Hepatic stellate cell (primary cell): Measurements from ENCODE around the gene CEP43.

Experiments
- DNase-seq: peaks from one replicate; pipeline ENCODE4 v3.0.0; 2011; ENCODE audit warnings: low spot score

The CEP43 gene

GRCh38 chr6:167013067-167013466 is 13.9 kb downstream of the CEP43 start:
- DNase-seq: no peak

DNA sequence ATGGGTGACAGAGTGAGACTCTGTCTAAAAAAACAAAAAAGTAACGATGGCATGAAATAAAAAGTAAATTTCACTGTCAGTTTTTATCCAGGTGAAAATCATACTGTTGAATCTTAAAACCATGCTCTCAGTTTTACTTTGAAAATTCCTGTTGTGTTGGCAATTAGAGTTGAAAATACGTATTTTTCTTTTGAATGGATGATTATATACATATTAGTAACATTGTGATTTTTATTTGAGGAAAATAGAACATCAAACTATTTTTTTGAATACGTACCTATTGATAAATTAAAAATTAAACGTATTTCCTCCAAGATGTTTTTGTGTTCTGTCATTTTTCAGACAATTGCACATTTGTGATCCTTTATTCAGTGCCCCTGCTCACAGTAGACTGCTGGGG is 14.7 kb downstream of the CEP43 start:
- no peak for DNase-seq

DNA sequence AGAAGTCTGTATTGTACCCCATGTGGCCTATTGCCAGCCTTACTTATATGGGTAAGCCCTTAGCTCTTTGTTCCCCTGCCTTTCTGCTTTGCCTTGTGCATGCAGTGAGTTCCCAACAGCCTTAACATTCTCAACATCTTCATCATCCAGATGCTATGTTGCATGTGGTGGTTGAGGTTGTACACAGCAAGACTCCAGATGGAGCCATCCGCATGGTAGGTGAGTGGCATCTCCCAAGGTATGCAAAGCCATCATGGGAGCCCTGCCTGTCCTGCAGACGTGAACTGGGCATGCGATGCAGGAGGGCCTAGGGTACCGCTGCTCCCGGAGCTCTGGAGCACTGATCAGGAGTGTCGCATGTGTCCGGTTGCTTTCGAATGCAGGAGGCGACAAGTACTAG is 16.1 kb downstream of the CEP43 start:
- DNase-seq: no peak

DNA sequence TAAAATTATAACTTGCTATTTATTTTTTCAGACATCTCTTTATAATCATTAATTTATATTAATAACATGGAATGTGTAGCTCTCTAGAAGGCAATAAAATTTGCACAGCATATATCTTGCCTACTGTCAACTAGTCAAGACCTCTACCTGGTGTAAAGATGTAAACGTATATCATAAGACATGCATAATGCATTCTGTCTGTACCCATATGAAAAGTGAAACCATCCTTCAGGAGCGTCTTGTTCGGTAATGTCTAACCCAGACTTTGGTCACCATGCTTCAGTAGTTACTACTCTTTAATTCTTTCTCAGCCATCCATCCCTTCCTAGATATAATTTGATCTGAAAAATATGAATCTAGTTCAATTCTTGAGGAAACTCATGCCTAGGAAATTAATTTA is 21.0 kb downstream of the CEP43 start:
- DNase-seq: no peak

- DNase-seq: no peak
These were observed 28.1 kb downstream of the CEP43 start for GRCh38 chr6:167027308-167027707.

DNA sequence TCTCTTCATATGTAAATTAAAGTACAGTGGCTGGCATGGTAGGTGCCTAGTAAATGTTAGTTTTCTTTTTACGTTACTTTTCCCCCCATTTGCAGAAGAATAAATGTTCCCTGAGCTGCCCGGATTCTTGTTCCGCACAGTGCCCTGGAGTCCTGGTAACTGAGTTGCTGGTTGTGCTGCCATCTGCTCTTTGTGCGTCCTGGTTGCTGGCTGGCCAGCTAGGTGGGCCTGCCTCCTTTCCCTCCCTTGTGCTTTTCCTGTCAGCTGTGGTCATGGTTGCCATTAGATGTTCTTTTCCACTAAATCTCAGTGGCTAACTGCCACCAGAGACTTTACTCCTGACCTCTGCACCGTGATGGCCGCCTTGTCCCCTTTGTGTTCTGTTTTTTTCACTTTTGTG is 28.6 kb downstream of the CEP43 start:
- no peak for DNase-seq

DNA sequence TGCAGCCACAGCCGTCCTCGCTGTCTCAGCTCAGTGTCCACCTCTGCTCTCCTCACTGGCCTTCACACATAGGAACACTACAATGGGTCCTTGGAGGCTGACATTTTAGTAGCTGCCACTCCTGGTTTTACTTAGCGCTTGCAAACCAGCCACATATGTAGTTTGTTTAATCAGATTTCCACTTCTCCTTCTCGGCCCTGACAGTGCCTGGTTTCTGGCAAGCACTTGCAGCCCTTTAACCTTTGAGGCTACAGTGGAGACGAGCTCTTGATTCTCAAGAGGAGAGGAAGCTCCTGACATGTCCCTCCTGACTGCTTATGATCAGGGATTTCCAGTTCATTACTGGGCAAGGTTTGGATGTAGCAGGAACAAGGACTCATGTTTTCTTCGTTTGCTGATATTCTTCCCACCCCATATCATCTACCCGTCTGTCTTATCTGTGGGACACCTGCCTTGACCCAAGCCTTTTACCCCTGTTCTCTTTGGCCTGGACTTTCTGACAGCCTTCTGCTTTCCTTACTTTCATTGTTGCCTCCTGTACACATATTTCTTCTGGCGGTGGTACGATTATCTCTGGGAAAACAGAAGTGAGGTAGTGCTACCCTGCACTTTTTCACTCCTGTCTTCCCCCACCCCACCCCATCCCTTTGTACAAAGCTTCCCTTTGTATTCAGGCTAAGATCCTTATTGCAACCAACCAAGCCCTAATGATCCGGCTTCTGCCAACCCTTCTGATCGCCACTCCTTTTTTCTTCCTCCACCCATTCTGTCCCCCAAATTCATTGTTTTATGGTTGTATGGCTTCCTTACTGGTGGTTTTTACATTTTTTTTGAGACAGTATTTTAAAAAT is 31.2 kb downstream of the CEP43 start:
- DNase-seq: no peak

DNA sequence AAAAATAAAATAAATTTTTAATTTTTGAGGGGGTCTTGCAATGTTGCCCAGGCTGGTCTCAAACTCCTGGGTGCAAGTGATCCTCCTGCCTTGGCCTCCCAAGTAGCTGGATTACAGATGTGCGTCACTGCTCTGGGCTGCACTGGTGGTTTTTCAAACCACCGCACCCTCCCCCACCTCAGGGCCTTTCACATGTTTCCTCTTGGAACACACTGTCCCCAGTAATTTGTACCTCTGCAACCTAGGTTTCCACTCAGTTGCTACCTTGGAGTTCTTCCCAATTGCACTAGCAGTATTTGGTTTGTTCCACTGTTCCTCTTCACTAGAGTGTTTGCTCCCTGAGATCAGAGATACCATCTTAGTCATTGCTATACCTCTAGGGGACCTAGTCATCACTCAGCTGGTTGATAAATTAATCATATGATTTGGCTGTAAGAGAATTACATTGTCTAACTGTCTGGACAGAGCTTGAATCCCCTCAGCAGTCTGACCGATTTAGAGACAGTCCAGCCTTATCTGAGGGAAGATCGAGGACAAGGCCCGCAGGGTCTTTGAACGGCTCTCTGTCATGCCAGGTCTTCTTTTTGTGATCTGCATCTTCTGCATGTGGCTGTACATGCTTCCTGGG is 32.0 kb downstream of the CEP43 start:
- no peak for DNase-seq

- DNase-seq: no peak
These were observed 34.9 kb downstream of the CEP43 start for GRCh38 chr6:167034056-167034455.

DNA sequence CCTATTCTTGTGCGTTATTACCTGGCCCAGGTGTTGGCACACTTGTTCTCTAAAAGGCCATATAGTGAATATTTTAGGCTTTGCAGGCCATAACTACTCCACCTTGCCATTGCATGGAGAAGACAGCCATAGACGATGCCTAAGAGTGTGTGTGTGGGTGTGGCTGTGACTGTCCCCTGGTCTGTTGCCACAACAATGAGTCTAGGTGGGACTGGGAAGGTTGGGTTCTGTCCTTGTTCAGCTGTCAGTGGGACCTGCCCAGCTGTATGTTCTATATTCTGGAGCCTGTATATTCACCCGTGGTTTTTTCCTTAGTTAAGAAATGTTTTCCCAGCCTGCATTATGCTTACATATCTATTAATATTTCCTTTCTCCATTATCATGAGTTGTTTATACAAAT is 38.6 kb downstream of the CEP43 start:
- no peak for DNase-seq

GRCh38 chr6:167044696-167045095 is 45.5 kb downstream of the CEP43 start:
- peak; percentile 21 for DNase-seq

- no peak for DNase-seq
These were observed 46.8 kb downstream of the CEP43 start for GRCh38 chr6:167045828-167046580.

DNA sequence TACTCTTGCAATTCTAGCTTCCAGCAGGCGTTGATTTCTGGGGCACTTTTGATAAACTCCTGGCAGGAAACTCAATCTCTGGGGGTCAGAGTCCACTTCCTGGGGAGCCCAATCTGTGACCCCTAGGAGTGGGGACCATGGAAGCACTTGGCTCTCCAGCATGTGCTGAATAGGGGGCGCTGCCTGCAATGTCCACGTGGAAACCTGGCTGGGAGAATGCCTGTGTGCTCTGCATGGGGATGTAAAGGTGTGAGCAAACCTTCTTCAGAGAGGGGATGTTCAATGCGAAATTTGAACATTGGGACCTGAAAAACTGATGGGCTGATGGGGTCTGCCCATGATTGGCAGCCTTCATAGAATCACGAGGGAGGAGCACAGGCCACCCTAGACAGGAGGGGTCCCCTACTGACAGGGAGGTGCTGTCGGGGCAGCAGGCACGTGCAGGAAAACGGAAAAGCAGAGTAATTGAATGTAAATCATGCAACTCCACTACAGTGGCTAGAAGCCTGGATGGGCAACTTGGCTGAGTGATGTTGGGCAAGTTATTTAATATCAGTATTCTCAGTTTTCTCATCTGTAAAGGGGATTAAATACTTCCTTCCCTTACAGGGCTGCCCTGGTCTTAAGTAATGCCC is 47.8 kb downstream of the CEP43 start:
- no peak for DNase-seq

- DNase-seq: no peak
These were observed 48.4 kb downstream of the CEP43 start for GRCh38 chr6:167047554-167047953.
